H9 (cell line): ENCODE measurements around the gene TNPO3. TPM values are rescaled to one million over a fixed set of nuclear protein-coding genes. Genes with fewer than 3 reads are reported as not detected.
A peak's percentile ranks its signal among the peaks of the same experiment; 100 is the strongest.

Source experiments
- DNase-seq: peaks from one replicate; pipeline ENCODE4 v3.0.0-alpha.2; 2017
- H2AFZ ChIP-seq: one replicate; pipeline ENCODE4 v1.6.1; 2013; ENCODE audit warnings: mild to moderate bottlenecking, low read length, control low read depth, moderate library complexity
- H2AK5ac ChIP-seq: 2 replicates; pipeline ENCODE4 v1.6.1; 2013; ENCODE audit warnings: low read length, control low read depth, mixed read lengths; ENCODE audit not compliant: insufficient read length
- H2BK120ac ChIP-seq: one replicate; pipeline ENCODE4 v1.6.1; 2013; ENCODE audit warnings: low read depth, mild to moderate bottlenecking, low read length, control low read depth, inconsistent platforms; ENCODE audit not compliant: poor library complexity, severe bottlenecking
- H2BK12ac ChIP-seq: 2 replicates; pipeline ENCODE4 v1.6.1; 2013; ENCODE audit warnings: low read length, control low read depth, mixed read lengths, low read depth; ENCODE audit not compliant: insufficient read length
- H2BK15ac ChIP-seq: 2 replicates; pipeline ENCODE4 v1.6.1; 2013; ENCODE audit warnings: low read depth, low read length, control low read depth
- H2BK20ac ChIP-seq: one replicate; pipeline ENCODE4 v1.6.1; 2013; ENCODE audit warnings: low read depth, mild to moderate bottlenecking, low read length, control low read depth, inconsistent platforms; ENCODE audit not compliant: poor library complexity, severe bottlenecking
- H2BK5ac ChIP-seq: 2 replicates; pipeline ENCODE4 v1.6.1; 2013; ENCODE audit warnings: low read length, control low read depth, mixed read lengths; ENCODE audit not compliant: insufficient read length
- H3K14ac ChIP-seq: 2 replicates; pipeline ENCODE4 v1.6.1; 2013; ENCODE audit warnings: low read length, control low read depth; ENCODE audit not compliant: insufficient read depth
- H3K18ac ChIP-seq: 2 replicates; pipeline ENCODE4 v1.6.1; 2013; ENCODE audit warnings: low read depth, mild to moderate bottlenecking, mixed read lengths, low read length, control low read depth; ENCODE audit not compliant: insufficient read length
- H3K23ac ChIP-seq: 2 replicates; pipeline ENCODE4 v1.6.1; 2013; ENCODE audit warnings: low read length, control low read depth, mixed read lengths, low read depth; ENCODE audit not compliant: insufficient read length
- H3K23me2 ChIP-seq: 2 replicates; pipeline ENCODE4 v1.6.1; 2013; ENCODE audit warnings: low read depth, mild to moderate bottlenecking, mixed read lengths, low read length, control low read depth; ENCODE audit not compliant: insufficient read length, poor library complexity, severe bottlenecking
- H3K27ac ChIP-seq: 2 replicates; pipeline ENCODE4 v1.5.1; 2013; ENCODE audit warnings: low read length, control low read depth, mixed read lengths, low read depth; ENCODE audit not compliant: insufficient read length
- H3K27me3 ChIP-seq: 2 replicates; pipeline ENCODE4 v1.6.1; 2013; ENCODE audit warnings: low read length, control low read depth, inconsistent platforms; ENCODE audit not compliant: insufficient read depth
- H3K4ac ChIP-seq: 2 replicates; pipeline ENCODE4 v1.6.1; 2013; ENCODE audit warnings: low read depth, mild to moderate bottlenecking, control low read depth, inconsistent platforms, low read length, moderate library complexity
- H3K4me1 ChIP-seq: 2 replicates; pipeline ENCODE4 v1.6.1; 2013; ENCODE audit warnings: low read length, control low read depth, inconsistent platforms; ENCODE audit not compliant: insufficient read depth
- H3K4me2 ChIP-seq: 2 replicates; pipeline ENCODE4 v1.6.1; 2013; ENCODE audit warnings: low read length, control low read depth, mixed read lengths; ENCODE audit not compliant: insufficient read length, insufficient read depth
- H3K56ac ChIP-seq: 2 replicates; pipeline ENCODE4 v1.6.1; 2013; ENCODE audit warnings: low read depth, mild to moderate bottlenecking, mixed read lengths, low read length, control low read depth; ENCODE audit not compliant: insufficient read length
- H3K79me1 ChIP-seq: 2 replicates; pipeline ENCODE4 v1.6.1; 2013; ENCODE audit warnings: low read depth, mild to moderate bottlenecking, moderate library complexity, low read length, control low read depth, inconsistent platforms; ENCODE audit not compliant: insufficient read depth, poor library complexity, severe bottlenecking
- H3K79me2 ChIP-seq: 2 replicates; pipeline ENCODE4 v1.6.1; 2013; ENCODE audit warnings: low read length, control low read depth, inconsistent platforms; ENCODE audit not compliant: insufficient read depth
- H3K9ac ChIP-seq: 2 replicates; pipeline ENCODE4 v1.6.1; 2013; ENCODE audit warnings: low read length, control low read depth, mixed read lengths; ENCODE audit not compliant: insufficient read length; ENCODE audit errors: extremely low read depth
- H3K9me3 ChIP-seq: one replicate; pipeline ENCODE4 v1.6.1; 2013; ENCODE audit warnings: low read depth, low read length, inconsistent platforms; ENCODE audit not compliant: control insufficient read depth
- H3T11ph ChIP-seq: one replicate; pipeline ENCODE4 v1.6.1; 2013; ENCODE audit warnings: mild to moderate bottlenecking, low read length, control low read depth, inconsistent platforms
- H4K20me1 ChIP-seq: one replicate; pipeline ENCODE4 v1.6.1; 2013; ENCODE audit not compliant: control insufficient read depth, insufficient read length, insufficient read depth
- H4K5ac ChIP-seq: 2 replicates; pipeline ENCODE4 v1.6.1; 2013; ENCODE audit warnings: low read depth, mild to moderate bottlenecking, mixed read lengths, low read length, control low read depth; ENCODE audit not compliant: insufficient read length
- H4K8ac ChIP-seq: replicated peaks from 2 replicates; pipeline ENCODE4 v1.6.1; 2013; ENCODE audit warnings: low read length, control low read depth, mixed read lengths, low read depth; ENCODE audit not compliant: insufficient read length
- H4K91ac ChIP-seq: 2 replicates; pipeline ENCODE4 v1.6.1; 2013; ENCODE audit warnings: low read depth, mild to moderate bottlenecking, moderate library complexity, mixed read lengths, low read length, control low read depth; ENCODE audit not compliant: insufficient read length
- H3K27ac Mint-ChIP-seq, 3 experiments: 2 replicates in 2 of 3; 3 replicates in 1 of 3; pipeline ENCODE4 v1.8.0; 2020 to 2021; ENCODE audit warnings: mixed read lengths in 3 of 3, mild to moderate bottlenecking in 1 of 3, moderate library complexity in 1 of 3
- H3K27me3 Mint-ChIP-seq: 2 replicates; pipeline ENCODE4 v1.8.0; 2021; ENCODE audit warnings: low read depth, mild to moderate bottlenecking, moderate library complexity, mixed read lengths
- H3K36me3 Mint-ChIP-seq, 3 experiments: 2 replicates in 2 of 3; 3 replicates in 1 of 3; pipeline ENCODE4 v1.8.0; 2020 to 2021; ENCODE audit warnings: low read depth in 3 of 3, mixed read lengths in 3 of 3; ENCODE audit not compliant: insufficient read depth in 1 of 3
- H3K4me1 Mint-ChIP-seq, 2 experiments: 2 replicates each; pipeline ENCODE4 v1.8.0; 2020; ENCODE audit warnings: mixed read lengths in 2 of 2
- H3K4me3 Mint-ChIP-seq, 2 experiments: 2 replicates in 1 of 2; 3 replicates in 1 of 2; pipeline ENCODE4 v1.8.0; 2020 to 2021; ENCODE audit warnings: mild to moderate bottlenecking in 2 of 2, mixed read lengths in 2 of 2, moderate library complexity in 1 of 2
- H3K9me3 Mint-ChIP-seq, 2 experiments: 2 replicates in 1 of 2; 3 replicates in 1 of 2; pipeline ENCODE4 v1.8.0; 2020; ENCODE audit warnings: mild to moderate bottlenecking in 2 of 2, mixed read lengths in 2 of 2, moderate library complexity in 1 of 2
- WGBS: extraction: QIAGEN DNeasy Blood & Tissue Kit; methylation state at CpG from one replicate; pipeline ENCODE4 v1.1.7; 2013; ENCODE audit warnings: missing lambda C conversion rate, low lambda C conversion rate, mixed read lengths; ENCODE audit not compliant: insufficient read length; ENCODE audit errors: extremely low coverage; 5-methylcytosine and 5-hydroxymethylcytosine counted together
- total RNA-seq: library from RNA; stranded (reverse); gene quantifications from 2 replicates; pipeline ENCODE4 v1.2.1, GENCODE V29; 2021
- TF ChIP-seq, protein P1 (sequence below): fragments of 200-600 bp; sonication (generic); conservative IDR thresholded peaks from 3 replicates; pipeline ENCODE4 v1.8.0; 2021; ENCODE audit warnings: antibody characterized with exemption, mild to moderate bottlenecking

Gene TNPO3
- total RNA-seq, 1 experiment from 2014 or later = 90.1 TPM

GRCh38 chr7:128938544-128939074 lies 116.3 kb downstream of the TNPO3 start:
- no peak for DNase-seq
- no peak overlapping the region for H3K27ac Mint-ChIP-seq

More at GRCh38 chr7:128938544-128939074, 116.3 kb downstream of the TNPO3 start:
- H3K79me1 ChIP-seq = no peaks in the 10 kb centered on the region
- H3K56ac ChIP-seq = no peak overlapping the region
- H3K27ac ChIP-seq = no peak overlapping the region
- H3K4me3 Mint-ChIP-seq = peak overlapping the region; percentile 63 to 82
- no CpG with 5 or more reads among the region's 30 CpGs for WGBS
- no peak overlapping the region for H2AK5ac ChIP-seq
- no peak overlapping the region for H2BK20ac ChIP-seq
- no peak overlapping the region for H4K8ac ChIP-seq
- H3T11ph ChIP-seq = no peak overlapping the region
- no peak overlapping the region for H3K4ac ChIP-seq
- no peak overlapping the region for H3K23ac ChIP-seq
- H3K9me3 ChIP-seq = no peaks in the 10 kb centered on the region
- H3K79me2 ChIP-seq = no peaks in the 10 kb centered on the region
- peaks cover 10 to 16% of the 10 kb centered on the region in 2 experiments for H3K4me1 Mint-ChIP-seq
- H3K4me2 ChIP-seq = peak overlapping the region; percentile 65
- peaks cover 5% of the 10 kb centered on the region for H3K23me2 ChIP-seq
- no peak overlapping the region for H2BK15ac ChIP-seq
- no peak overlapping the region for H4K5ac ChIP-seq
- no peak overlapping the region for H2AFZ ChIP-seq
- no peak overlapping the region for H3K18ac ChIP-seq
- H4K91ac ChIP-seq = no peak overlapping the region
- H3K36me3 Mint-ChIP-seq = no peaks in the 10 kb centered on the region
- H3K27me3 ChIP-seq = peaks cover 20% of the 10 kb centered on the region; the same call in 1 of the 2 replicates
- H3K14ac ChIP-seq = no peak overlapping the region
- H3K9ac ChIP-seq = no peak overlapping the region
- TF ChIP-seq, protein P1, sequence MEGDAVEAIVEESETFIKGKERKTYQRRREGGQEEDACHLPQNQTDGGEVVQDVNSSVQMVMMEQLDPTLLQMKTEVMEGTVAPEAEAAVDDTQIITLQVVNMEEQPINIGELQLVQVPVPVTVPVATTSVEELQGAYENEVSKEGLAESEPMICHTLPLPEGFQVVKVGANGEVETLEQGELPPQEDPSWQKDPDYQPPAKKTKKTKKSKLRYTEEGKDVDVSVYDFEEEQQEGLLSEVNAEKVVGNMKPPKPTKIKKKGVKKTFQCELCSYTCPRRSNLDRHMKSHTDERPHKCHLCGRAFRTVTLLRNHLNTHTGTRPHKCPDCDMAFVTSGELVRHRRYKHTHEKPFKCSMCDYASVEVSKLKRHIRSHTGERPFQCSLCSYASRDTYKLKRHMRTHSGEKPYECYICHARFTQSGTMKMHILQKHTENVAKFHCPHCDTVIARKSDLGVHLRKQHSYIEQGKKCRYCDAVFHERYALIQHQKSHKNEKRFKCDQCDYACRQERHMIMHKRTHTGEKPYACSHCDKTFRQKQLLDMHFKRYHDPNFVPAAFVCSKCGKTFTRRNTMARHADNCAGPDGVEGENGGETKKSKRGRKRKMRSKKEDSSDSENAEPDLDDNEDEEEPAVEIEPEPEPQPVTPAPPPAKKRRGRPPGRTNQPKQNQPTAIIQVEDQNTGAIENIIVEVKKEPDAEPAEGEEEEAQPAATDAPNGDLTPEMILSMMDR = no peak
- no peak overlapping the region for H2BK12ac ChIP-seq
- H3K9me3 Mint-ChIP-seq = 0 out of 5 replicates have a peak, but pooled peaks cover 0 to 2% of the 10 kb centered on the region in 2 experiments
- H3K4me1 ChIP-seq = no peaks in the 10 kb centered on the region
- H2BK120ac ChIP-seq = no peak overlapping the region
- peaks cover 78% of the 10 kb centered on the region for H3K27me3 Mint-ChIP-seq
- no peaks in the 10 kb centered on the region for H4K20me1 ChIP-seq
- H2BK5ac ChIP-seq = no peak overlapping the region
